ENCODE measurements around the gene CBARP. TPM values are rescaled to one million over a fixed set of nuclear protein-coding genes. Genes with fewer than 3 reads are reported as not detected.

Gene CBARP
- total and polyA plus RNA-seq, 9 of the 15 experiments (the other 6 are each of a cell fraction or from before 2014, with no cell fraction given), result 0.03 to 8.9 (median 1.2) TPM; not detected in 1

GRCh38 chr19:1261798-1262622, 24.2 kb upstream of the CBARP start (continued):
- TF ChIP-seq MLLT1 (IDR thresholded peaks at IDR 0.05) (no peak), SIN3B (IDR thresholded peaks at IDR 0.05; ENCODE audit: low read depth) (no peak), CHD7 (IDR thresholded peaks at IDR 0.05; ENCODE audit: low read depth, low read length) (no peak), TCFL5 (CRISPR knock-in tag; conservative IDR thresholded peaks at IDR 0.05) (no peak), POLR2G (IDR thresholded peaks at IDR 0.05; ENCODE audit: low read depth, low read length) (no peak; the same call in 1 of the 2 replicates), SMAD3 (CRISPR knock-in tag; conservative IDR thresholded peaks at IDR 0.05) (no peak), BRCA1 (IDR thresholded peaks at IDR 0.05) (no peak), BRCA1 (CRISPR knock-in tag; IDR thresholded peaks at IDR 0.05) (no peak), DLX4 (CRISPR knock-in tag; IDR thresholded peaks at IDR 0.05) (no peak), ZNF184 (CRISPR knock-in tag; IDR thresholded peaks at IDR 0.05) (no peak), ELK3 (CRISPR knock-in tag; IDR thresholded peaks at IDR 0.05) (no peak)

Data from K562 (cell line).